K562 (cell line): ENCODE data around the gene BBC3. TPM values are rescaled to one million over a fixed set of nuclear protein-coding genes. Genes with fewer than 3 reads are reported as not detected.

Source experiments
- ATF7 ChIP-seq: fragments of 450-650 bp; IDR thresholded peaks from 2 replicates; pipeline ENCODE4 v1.7.1; 2014; ENCODE audit warnings: mild to moderate bottlenecking, moderate library complexity
- E2F1 ChIP-seq: sonication (generic); formaldehyde crosslinking; IDR thresholded peaks from 2 replicates; pipeline ENCODE4 v1.8.1; 2023; ENCODE audit warnings: mild to moderate bottlenecking, missing genetic modification reagents, moderate library complexity
- MAFF ChIP-seq: IDR thresholded peaks from 2 replicates; pipeline ENCODE4 v1.6.1; 2012; ENCODE audit warnings: low read length, improper control_type of control experiment
- MAZ ChIP-seq, 2 experiments: fragments of 450-650 bp in 1 of 2; sonication (generic) in 1 of 2; formaldehyde crosslinking; IDR thresholded peaks in 1 of 2; conservative IDR thresholded peaks in 1 of 2; 2 replicates each; pipeline versions ENCODE4 v1.4.0 to v1.5.0; 2020; ENCODE audit warnings: mild to moderate bottlenecking in 1 of 2, missing genetic modification reagents in 1 of 2
- MCM2 ChIP-seq: fragments of 450-650 bp; IDR thresholded peaks from 2 replicates; pipeline ENCODE4 v1.6.1; 2017; ENCODE audit warnings: low read depth, mild to moderate bottlenecking
- NCOR1 ChIP-seq: fragments of 450-650 bp; IDR thresholded peaks from 2 replicates; pipeline ENCODE4 v1.6.1; 2016; ENCODE audit warnings: mild to moderate bottlenecking, moderate library complexity
- OTX1 ChIP-seq: fragments of 450-650 bp; formaldehyde crosslinking; IDR thresholded peaks from 2 replicates; pipeline ENCODE4 v1.4.0; 2022; ENCODE audit warnings: mild to moderate bottlenecking
- PKNOX1 ChIP-seq: fragments of 450-650 bp; IDR thresholded peaks from 2 replicates; pipeline ENCODE4 v1.6.1; 2016
- POLR2G ChIP-seq: fragments of 200-400 bp; formaldehyde crosslinking; IDR thresholded peaks from 2 replicates; pipeline ENCODE4 v1.6.1; 2017; ENCODE audit warnings: low read depth, mild to moderate bottlenecking, antibody characterized with exemption, low read length, moderate library complexity
- REST ChIP-seq, 2 experiments: fragments of 450-650 bp; formaldehyde crosslinking in 1 of 2; IDR thresholded peaks; 2 replicates each; pipeline versions ENCODE4 v1.4.0 to v1.6.1; 2014 to 2020; ENCODE audit warnings: mild to moderate bottlenecking in 2 of 2, borderline replicate concordance in 1 of 2, low read depth in 1 of 2
- SIN3B ChIP-seq: fragments of 450-650 bp; IDR thresholded peaks from 2 replicates; pipeline ENCODE4 v1.6.1; 2017; ENCODE audit warnings: low read depth, mild to moderate bottlenecking, moderate library complexity
- SRSF1 ChIP-seq: fragments of 200-400 bp; formaldehyde crosslinking; IDR thresholded peaks from 2 replicates; pipeline ENCODE4 v1.6.1; 2017; ENCODE audit warnings: mild to moderate bottlenecking, low read depth, low read length, moderate library complexity
- SUPT5H ChIP-seq: fragments of 450-650 bp; IDR thresholded peaks from 2 replicates; pipeline ENCODE4 v1.6.1; 2016
- ZNF395 ChIP-seq: fragments of 200-800 bp; sonication (Bioruptor generic); IDR thresholded peaks from 2 replicates; pipeline ENCODE4 v1.6.1; 2017; ENCODE audit warnings: missing genetic modification characterization, missing compliant biosample characterization
- ZNF436 ChIP-seq: fragments of 250-450, 450-650 bp; sonication (Bioruptor Pico); formaldehyde crosslinking; IDR thresholded peaks from 2 replicates; pipeline ENCODE4 v1.7.0; 2020; ENCODE audit warnings: mild to moderate bottlenecking
- polyA plus RNA-seq, 8 experiments: library from polyadenylated mRNA; depleted of rRNA in 4 of 8; stranded (reverse) in 5 of 8; unstranded in 3 of 8; fragments of >200 nt; fragmentation: Nextera tagmentation in 2 of 8; fragmentation: Illumina TruSeq in 1 of 8; extraction: Ambion mirVana in 2 of 8; extraction: Trizol in 1 of 8; gene quantifications; 2 replicates each; pipeline versions ENCODE4 v1.2.1 to v1.2.3, GENCODE V29; 2011 to 2014; ENCODE audit warnings: inconsistent platforms in 1 of 8, missing spikeins in 1 of 8
- total RNA-seq, 7 experiments: library from RNA; depleted of rRNA in 6 of 7; stranded (reverse); fragments of >200 nt in 6 of 7; fragmentation: Illumina TruSeq in 2 of 7; extraction: Trizol in 2 of 7; gene quantifications; 2 replicates each; pipeline versions ENCODE4 v1.2.1 to v1.2.3, GENCODE V29; 2011 to 2021; ENCODE audit warnings: low replicate concordance in 1 of 7

BBC3 gene
- total and polyA plus RNA-seq, 9 of the 15 experiments (the other 6 are each of a cell fraction or from before 2014, with no cell fraction given): 0.15 to 30.7 (median 4.8) TPM

GRCh38 chr19:47274891-47275761, 44.1 kb upstream of the BBC3 start (continued):
- TF ChIP-seq REST (IDR thresholded peaks at IDR 0.05; ENCODE audit: borderline replicate concordance): no peak
- TF ChIP-seq REST (CRISPR knock-in tag; IDR thresholded peaks at IDR 0.05; ENCODE audit: low read depth): peak; percentile 68; the same call in 1 of the 2 replicates
- TF ChIP-seq OTX1: no peak
- no peak for TF ChIP-seq NCOR1
- no peak for TF ChIP-seq ATF7
- no peak for TF ChIP-seq MCM2
- TF ChIP-seq MAZ (CRISPR knock-in tag; conservative IDR thresholded peaks at IDR 0.05 in 1 of 2, IDR thresholded peaks at IDR 0.05 in 1 of 2): 0 out of 4 replicates have a peak, but pooled peaks of 1 of the 2 experiments have one; percentile 5
- TF ChIP-seq E2F1: no peak
- TF ChIP-seq SRSF1: no peak
- TF ChIP-seq ZNF436 (CRISPR knock-in tag): no peak
- no peak for TF ChIP-seq SUPT5H
- TF ChIP-seq PKNOX1: no peak
- TF ChIP-seq MAFF: no peak
- TF ChIP-seq POLR2G: peak; percentile 79
- no peak for TF ChIP-seq ZNF395 (CRISPR knock-in tag)
- 0 out of 2 replicates have a peak, but pooled peaks have one; percentile 25 for TF ChIP-seq SIN3B
